Suppressor macrophage (primary cell): ENCODE data around the gene POLR2J.

Source experiments
- DNase-seq, 4 experiments: peaks; one replicate each; pipeline ENCODE4 v3.0.0-alpha.2; 2020 to 2022

POLR2J gene

DNA sequence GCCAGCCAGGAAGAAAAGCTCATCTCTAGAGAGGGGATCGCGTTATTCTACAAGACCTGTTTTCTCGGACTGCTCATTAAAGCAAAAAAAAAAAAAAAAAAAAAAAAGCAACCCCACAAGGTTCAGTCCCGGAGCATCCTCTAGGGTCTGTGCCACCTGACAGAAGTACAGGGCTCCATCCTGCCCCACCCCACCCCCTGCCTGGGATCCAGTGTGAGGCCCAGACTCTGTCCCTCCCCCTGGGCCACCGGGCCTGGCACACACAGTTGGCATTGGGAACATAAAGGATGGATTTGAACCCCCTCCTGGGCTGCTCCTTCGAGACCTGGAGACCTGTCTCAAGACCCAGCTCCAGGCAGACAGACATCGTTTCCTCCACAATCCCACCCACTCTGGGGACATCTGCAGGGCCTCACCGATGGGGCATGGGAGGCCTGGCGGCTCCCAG, 44.7 kb downstream of the POLR2J start:
- no peak for DNase-seq

DNA sequence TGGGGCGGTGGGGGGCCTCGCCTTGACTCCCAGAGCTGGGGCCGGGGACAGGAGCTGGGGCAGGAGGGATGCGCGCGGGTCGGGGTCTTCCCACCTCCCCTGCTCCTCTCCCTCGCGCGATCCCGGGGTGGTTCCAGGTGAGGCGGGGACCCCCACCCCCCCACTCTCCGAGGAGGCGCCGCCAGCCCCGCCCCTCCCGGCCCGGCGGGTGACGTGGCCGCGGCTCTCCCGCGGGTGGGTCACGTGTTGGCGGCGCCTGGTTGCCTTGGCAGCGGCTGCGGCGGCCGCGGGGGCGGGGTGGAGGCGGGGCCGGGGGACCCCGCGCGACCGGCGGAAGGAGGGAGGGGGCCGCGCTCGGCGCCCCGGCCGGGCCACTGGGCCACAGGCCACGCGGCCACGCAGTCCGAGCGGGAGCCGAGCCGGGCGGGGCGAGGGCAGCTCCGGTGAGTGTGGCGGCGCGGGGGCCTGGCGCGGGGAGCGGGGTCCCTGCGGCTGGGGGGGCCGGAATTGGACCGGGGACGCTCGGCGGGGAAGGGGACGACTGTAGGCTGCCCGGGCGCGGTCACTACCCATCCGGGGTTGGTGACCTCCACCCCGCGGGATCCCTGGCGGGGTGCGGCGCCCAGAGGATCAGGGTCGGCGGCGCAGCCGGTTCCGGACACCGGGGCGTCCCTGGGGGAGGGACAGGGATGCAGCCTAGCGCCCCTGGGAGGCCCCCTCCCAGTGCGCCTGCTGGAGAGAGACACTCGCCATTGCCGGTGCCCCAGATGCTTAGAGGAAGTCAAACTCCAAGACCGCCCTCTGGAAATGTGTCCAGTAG, 45.3 kb downstream of the POLR2J start, which contains the start of gene ORAI2:
TSS of gene ORAI2 (plus strand) at position 357 of the 820 bp plus-strand sequence. CDS start 5,382 bp downstream, outside the sequence.
- DNase-seq, result peak; percentile 69 to 91 (median 79)

DNA sequence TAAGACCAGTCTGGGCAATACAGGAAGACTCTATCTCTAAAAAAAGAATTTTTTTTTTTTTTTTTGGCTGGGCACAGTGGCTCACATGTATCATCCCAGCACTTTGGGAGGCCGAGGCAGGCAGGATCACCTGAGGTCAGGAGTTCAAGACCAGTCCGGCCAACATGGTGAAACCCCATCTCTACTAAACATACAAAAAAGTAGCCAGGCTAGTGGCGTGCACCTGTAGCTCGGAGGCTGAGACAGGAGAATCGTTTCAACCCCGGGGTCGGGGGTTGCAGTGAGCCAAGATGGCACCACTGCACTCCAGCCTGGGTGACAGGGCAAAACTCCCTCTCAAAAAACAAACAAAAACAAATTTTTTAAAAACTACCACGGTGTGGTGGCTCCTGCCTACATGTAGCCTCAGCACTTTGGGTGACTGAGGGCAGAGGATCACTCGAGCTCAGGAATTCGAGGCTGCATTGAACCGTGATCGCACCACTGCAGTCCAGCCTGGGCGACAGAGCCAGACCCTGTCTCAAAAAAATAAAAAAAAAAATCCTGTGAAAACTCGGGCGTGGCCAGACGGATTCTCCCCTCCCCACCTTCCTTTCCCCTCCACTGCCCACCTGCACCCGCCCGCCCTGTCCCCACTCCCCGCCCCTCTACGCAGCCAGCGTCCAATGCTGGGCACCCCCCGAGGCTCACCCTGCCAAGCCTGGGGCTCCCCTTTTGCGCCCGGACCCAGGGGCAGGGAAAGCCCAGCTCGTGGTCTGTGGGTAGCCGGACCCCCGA, 46.1 kb downstream of the POLR2J start:
- DNase-seq, result no peak

DNA sequence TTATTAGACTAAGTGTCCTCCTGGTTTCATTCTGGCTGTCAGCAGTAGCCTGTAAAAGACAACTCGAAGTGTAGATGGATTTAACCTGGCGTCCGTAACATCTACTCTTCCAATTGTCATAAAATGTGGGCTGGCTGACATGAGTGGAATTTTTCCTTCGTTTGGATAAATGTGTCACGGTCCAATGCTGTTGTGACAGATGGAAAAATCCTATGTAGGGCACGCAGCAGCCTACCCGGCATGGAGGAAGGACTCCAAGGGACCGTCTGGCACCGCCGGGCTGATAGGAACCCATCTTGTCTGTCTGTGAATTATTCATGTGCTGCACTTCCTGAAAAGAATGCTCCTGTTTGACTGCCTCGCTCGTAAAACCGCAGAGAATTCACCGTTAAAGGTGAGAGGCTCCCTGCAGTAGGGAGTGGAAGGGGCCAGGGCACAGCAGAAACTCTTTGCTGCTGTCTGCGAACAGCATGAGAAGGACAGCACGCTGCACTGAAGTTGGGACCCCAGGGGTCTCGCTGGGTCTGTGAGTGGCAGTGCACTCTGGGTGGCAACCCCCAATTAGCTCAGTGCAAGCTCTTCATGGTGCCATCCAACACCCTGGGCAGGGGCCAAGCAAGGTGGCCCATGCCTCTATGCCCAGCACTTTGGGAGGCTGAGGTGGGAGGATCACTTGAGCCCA, 47.0 kb downstream of the POLR2J start:
- DNase-seq, result peak; percentile 24 to 61 (median 52)

DNA sequence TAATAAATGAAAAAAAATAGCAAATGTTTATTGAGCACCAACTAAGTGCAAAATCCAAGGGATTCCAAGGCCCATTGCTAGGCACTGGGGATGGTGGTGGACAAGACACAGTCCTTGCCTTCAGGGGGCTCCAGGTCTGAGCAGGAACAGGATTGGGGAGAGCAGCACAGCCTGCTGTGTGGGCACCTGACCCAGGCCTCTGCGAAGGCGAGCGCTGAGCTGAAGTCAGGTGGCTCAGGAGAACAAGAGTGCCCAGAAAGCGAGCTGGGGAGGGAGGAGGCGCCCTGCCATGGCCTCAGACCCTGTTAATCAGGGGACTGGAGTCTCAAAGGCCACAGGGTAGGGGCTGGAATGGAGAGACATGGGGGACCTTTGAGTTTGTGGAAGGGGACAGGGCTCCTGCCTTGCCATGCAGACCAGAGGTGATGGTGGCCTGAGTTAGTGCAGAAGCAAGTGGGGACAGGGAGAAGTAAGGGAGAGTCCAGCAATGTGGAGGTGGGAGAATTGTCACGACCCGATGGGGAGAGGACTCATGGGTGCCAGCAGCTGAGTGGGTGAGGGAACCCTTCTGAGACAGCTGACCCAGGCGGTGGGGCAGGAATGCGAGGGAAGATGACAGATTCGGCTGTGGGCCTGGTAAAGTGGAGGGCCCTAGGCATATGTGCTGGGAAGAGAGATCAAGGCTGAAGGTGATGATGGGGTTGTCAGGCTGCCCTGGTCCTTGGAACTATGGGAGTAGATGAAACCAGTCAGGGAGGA, 49.4 kb downstream of the POLR2J start:
- no peak for DNase-seq

DNA sequence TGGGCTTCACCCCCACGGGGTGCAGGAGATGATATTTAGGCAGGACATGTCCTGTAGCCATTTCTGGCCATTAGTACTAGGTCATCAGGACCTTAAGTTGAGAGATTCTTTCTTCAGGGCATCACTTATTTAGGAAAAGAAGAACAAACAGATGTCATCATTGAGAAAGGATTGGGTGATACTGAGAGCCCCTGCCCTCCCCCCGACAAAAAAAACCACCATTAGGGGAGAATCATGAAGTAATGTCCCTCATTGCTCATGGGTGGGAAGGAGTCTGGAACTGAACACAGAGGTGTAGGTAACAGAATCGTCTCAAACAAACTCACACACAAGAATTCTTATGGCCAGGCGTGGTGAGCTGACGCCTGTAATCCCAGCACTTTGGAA, 51.7 kb downstream of the POLR2J start:
- DNase-seq, result peak in 2 of 4 experiments; percentile 34 to 41

- peak; percentile 77 to 87 (median 84) for DNase-seq
Measured at GRCh38 chr7:102426268-102427018, 52.3 kb downstream of the POLR2J start.

GRCh38 chr7:102425639-102426267, 53.0 kb downstream of the POLR2J start:
- peak; percentile 90 to 96 (median 96) for DNase-seq

GRCh38 chr7:102424787-102425218, 53.9 kb downstream of the POLR2J start:
- DNase-seq, result peak; percentile 68 to 86 (median 79)

GRCh38 chr7:102424129-102424551, 54.6 kb downstream of the POLR2J start:
- peak in 1 of 4 experiments; percentile 20 for DNase-seq
